Nephron progenitor cell (in vitro differentiated cells): Measurements from ENCODE around the gene CABLES1.

Experiments used
- DNase-seq: peaks from one replicate; pipeline ENCODE4 v3.0.0; 2021
- H3K27ac Mint-ChIP-seq: 2 replicates; pipeline ENCODE4 v1.8.0; 2021; ENCODE audit warnings: mild to moderate bottlenecking, moderate library complexity, mixed read lengths
- H3K27me3 Mint-ChIP-seq: 2 replicates; pipeline ENCODE4 v1.8.0; 2021; ENCODE audit warnings: mild to moderate bottlenecking, low read depth, mixed read lengths; ENCODE audit not compliant: poor library complexity
- H3K36me3 Mint-ChIP-seq: 2 replicates; pipeline ENCODE4 v1.8.0; 2021; ENCODE audit warnings: low read depth, mixed read lengths
- H3K4me1 Mint-ChIP-seq: 2 replicates; pipeline ENCODE4 v1.8.0; 2021; ENCODE audit warnings: mixed read lengths
- H3K4me3 Mint-ChIP-seq: 2 replicates; pipeline ENCODE4 v1.8.0; 2021; ENCODE audit warnings: mild to moderate bottlenecking, moderate library complexity, mixed read lengths
- H3K9me3 Mint-ChIP-seq: 2 replicates; pipeline ENCODE4 v1.8.0; 2021; ENCODE audit warnings: mild to moderate bottlenecking, moderate library complexity, mixed read lengths
- TF ChIP-seq, protein P1 (sequence below): fragments of 200-600 bp; sonication (generic); IDR thresholded peaks from 2 replicates; pipeline ENCODE4 v1.5.0; 2021; ENCODE audit warnings: antibody characterized with exemption

The CABLES1 gene

DNA sequence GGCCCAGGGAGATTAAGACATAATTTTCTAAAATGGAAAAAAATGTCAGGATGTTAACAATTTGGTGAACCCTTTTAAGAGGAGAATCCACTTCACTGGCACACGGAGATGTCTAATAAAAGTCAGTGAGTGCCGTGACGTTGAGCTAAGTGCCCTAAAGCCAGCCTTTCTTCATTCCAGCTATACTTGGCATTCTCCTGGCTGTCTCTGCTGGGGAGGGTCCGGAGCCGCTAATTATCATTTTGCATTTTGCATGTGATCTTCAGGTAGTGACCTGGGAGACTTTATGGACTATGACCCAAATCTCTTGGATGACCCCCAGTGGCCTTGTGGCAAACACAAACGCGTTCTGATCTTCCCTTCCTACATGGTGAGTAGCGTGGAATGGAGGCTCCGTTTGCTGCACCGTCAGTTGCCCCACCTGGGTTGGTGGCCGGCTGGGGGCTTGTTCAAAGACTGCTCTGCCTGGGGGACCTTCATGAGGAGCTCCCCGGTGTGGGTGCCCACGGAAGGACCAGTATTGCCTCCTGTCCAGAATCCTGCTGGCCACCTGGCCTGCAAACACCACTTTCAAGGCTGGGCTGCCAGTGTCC, 101.7 kb downstream of the CABLES1 start:
- H3K27me3 Mint-ChIP-seq = peaks cover 6% of the 10 kb centered on the region
- peaks cover 47% of the 10 kb centered on the region for H3K4me1 Mint-ChIP-seq
- H3K9me3 Mint-ChIP-seq = no peaks in the 10 kb centered on the region
- no peak overlapping the region for H3K4me3 Mint-ChIP-seq
- H3K27ac Mint-ChIP-seq = no peak overlapping the region
- DNase-seq = no peak
- TF ChIP-seq, protein P1, sequence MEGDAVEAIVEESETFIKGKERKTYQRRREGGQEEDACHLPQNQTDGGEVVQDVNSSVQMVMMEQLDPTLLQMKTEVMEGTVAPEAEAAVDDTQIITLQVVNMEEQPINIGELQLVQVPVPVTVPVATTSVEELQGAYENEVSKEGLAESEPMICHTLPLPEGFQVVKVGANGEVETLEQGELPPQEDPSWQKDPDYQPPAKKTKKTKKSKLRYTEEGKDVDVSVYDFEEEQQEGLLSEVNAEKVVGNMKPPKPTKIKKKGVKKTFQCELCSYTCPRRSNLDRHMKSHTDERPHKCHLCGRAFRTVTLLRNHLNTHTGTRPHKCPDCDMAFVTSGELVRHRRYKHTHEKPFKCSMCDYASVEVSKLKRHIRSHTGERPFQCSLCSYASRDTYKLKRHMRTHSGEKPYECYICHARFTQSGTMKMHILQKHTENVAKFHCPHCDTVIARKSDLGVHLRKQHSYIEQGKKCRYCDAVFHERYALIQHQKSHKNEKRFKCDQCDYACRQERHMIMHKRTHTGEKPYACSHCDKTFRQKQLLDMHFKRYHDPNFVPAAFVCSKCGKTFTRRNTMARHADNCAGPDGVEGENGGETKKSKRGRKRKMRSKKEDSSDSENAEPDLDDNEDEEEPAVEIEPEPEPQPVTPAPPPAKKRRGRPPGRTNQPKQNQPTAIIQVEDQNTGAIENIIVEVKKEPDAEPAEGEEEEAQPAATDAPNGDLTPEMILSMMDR = no peak
- peaks cover 54% of the 10 kb centered on the region for H3K36me3 Mint-ChIP-seq

- DNase-seq = no peak
- peaks cover 53% of the 10 kb centered on the region for H3K4me1 Mint-ChIP-seq
- H3K27me3 Mint-ChIP-seq = peaks cover 6% of the 10 kb centered on the region
- peaks cover 50% of the 10 kb centered on the region for H3K36me3 Mint-ChIP-seq
- TF ChIP-seq, protein P1 = no peak
- H3K4me3 Mint-ChIP-seq = peak overlapping the region; percentile 18
- no peaks in the 10 kb centered on the region for H3K9me3 Mint-ChIP-seq
- H3K27ac Mint-ChIP-seq = no peak overlapping the region
Observed at GRCh38 chr18:23237524-23238151, 102.4 kb downstream of the CABLES1 start.

DNA sequence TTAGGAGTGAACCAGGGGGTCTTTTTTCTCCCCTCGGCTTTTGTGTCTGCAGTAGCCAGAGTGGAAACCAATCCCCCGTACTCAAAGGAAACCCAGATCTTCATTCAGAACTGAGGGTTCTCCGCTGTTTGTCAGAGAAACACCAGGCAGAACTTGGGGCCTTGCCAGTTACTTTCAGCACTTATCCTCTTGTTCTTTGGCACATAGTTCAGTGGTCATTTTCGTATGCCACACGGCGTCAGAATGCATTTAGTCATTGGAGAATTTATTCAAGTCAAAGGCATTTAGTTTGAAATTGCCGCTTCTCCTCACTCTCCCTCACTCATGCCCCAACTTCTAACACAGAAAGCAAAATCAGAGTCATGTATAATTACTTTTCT, 102.9 kb downstream of the CABLES1 start:
- Mint-ChIP-seq H3K4me1 (peaks cover 54% of the 10 kb centered on the region), H3K27me3 (peaks cover 6% of the 10 kb centered on the region), H3K36me3 (peaks cover 46% of the 10 kb centered on the region), H3K4me3 (no peak overlapping the region), H3K27ac (peak overlapping the region; percentile 81), H3K9me3 (no peaks in the 10 kb centered on the region)
- TF ChIP-seq, protein P1 = no peak
- DNase-seq = no peak

GRCh38 chr18:23238651-23239349, 103.5 kb downstream of the CABLES1 start:
- Mint-ChIP-seq H3K9me3 (no peaks in the 10 kb centered on the region), H3K4me3 (no peak overlapping the region), H3K36me3 (peaks cover 46% of the 10 kb centered on the region), H3K27ac (peak overlapping the region; percentile 55), H3K4me1 (peaks cover 55% of the 10 kb centered on the region), H3K27me3 (peaks cover 6% of the 10 kb centered on the region)
- TF ChIP-seq, protein P1 = no peak
- no peak for DNase-seq

GRCh38 chr18:23239350-23239692, 104.0 kb downstream of the CABLES1 start:
- H3K9me3 Mint-ChIP-seq = no peaks in the 10 kb centered on the region
- no peak overlapping the region for H3K4me3 Mint-ChIP-seq
- DNase-seq = no peak
- TF ChIP-seq, protein P1 = no peak
- H3K27me3 Mint-ChIP-seq = peaks cover 6% of the 10 kb centered on the region
- H3K27ac Mint-ChIP-seq = peak overlapping the region; percentile 52
- peaks cover 59% of the 10 kb centered on the region for H3K4me1 Mint-ChIP-seq
- peaks cover 48% of the 10 kb centered on the region for H3K36me3 Mint-ChIP-seq
